HEK293T (cell line): Measurements from ENCODE around the gene SLC25A47.

Source experiments
- CTCF ChIA-PET: fragments of 350-600 bp; formaldehyde crosslinking; extraction: SDS; loops from one replicate; lab custom pipeline; 2021; ENCODE audit warnings: antibody characterized with exemption, inconsistent platforms; lab: Yijun Ruan, JAX
- POLR2A ChIA-PET: fragments of 350-600 bp; formaldehyde crosslinking; extraction: SDS; loops from one replicate; lab custom pipeline; 2020; ENCODE audit warnings: antibody characterized with exemption, inconsistent platforms; lab: Yijun Ruan, JAX
- DNase-seq: peaks from one replicate; pipeline ENCODE4 v3.0.0; 2012; ENCODE audit warnings: mixed read lengths; ENCODE audit errors: extremely low spot score
- ARNT ChIP-seq: fragments of 450-650 bp; IDR thresholded peaks from 2 replicates; pipeline ENCODE4 v1.6.1; 2017; ENCODE audit warnings: mild to moderate bottlenecking
- BHLHE40 ChIP-seq: fragments of 450-650 bp; IDR thresholded peaks from 2 replicates; pipeline ENCODE4 v1.6.1; 2016; ENCODE audit warnings: mild to moderate bottlenecking, moderate library complexity, borderline replicate concordance
- CTBP1 ChIP-seq: fragments of 450-650 bp; IDR thresholded peaks from 2 replicates; pipeline ENCODE4 v1.6.1; 2016; ENCODE audit warnings: borderline replicate concordance
- ELF4 ChIP-seq: fragments of 450-650 bp; IDR thresholded peaks from 2 replicates; pipeline ENCODE4 v1.6.1; 2017; ENCODE audit warnings: antibody characterized with exemption
- FOXA1 ChIP-seq: fragments of 450-650 bp; IDR thresholded peaks from 2 replicates; pipeline ENCODE4 v1.6.1; 2016; ENCODE audit warnings: mild to moderate bottlenecking
- FOXK2 ChIP-seq: fragments of 450-650 bp; IDR thresholded peaks from 2 replicates; pipeline ENCODE4 v1.6.1; 2016; ENCODE audit warnings: mild to moderate bottlenecking
- FOXM1 ChIP-seq: fragments of 450-650 bp; IDR thresholded peaks from 2 replicates; pipeline ENCODE4 v1.6.1; 2017; ENCODE audit warnings: mild to moderate bottlenecking, borderline replicate concordance
- HDGF ChIP-seq: fragments of 450-650 bp; IDR thresholded peaks from 2 replicates; pipeline ENCODE4 v1.6.1; 2017; ENCODE audit warnings: antibody characterized with exemption, borderline replicate concordance
- L3MBTL2 ChIP-seq: fragments of 450-650 bp; conservative IDR thresholded peaks from 2 replicates; pipeline ENCODE4 v1.6.1; 2016; ENCODE audit warnings: mild to moderate bottlenecking
- LEF1 ChIP-seq: fragments of 450-650 bp; IDR thresholded peaks from 2 replicates; pipeline ENCODE4 v1.6.1; 2017; ENCODE audit warnings: mild to moderate bottlenecking, borderline replicate concordance
- NFRKB ChIP-seq: fragments of 450-650 bp; IDR thresholded peaks from 2 replicates; pipeline ENCODE4 v1.6.1; 2016; ENCODE audit warnings: mild to moderate bottlenecking, moderate library complexity
- SP1 ChIP-seq: fragments of 450-650 bp; IDR thresholded peaks from 2 replicates; pipeline ENCODE4 v1.6.1; 2017
- SUZ12 ChIP-seq: fragments of 450-650 bp; IDR thresholded peaks from 2 replicates; pipeline ENCODE4 v1.6.1; 2016; ENCODE audit warnings: mild to moderate bottlenecking
- TARDBP ChIP-seq: fragments of 450-650 bp; IDR thresholded peaks from 2 replicates; pipeline ENCODE4 v1.6.1; 2016
- ZNF384 ChIP-seq: fragments of 450-650 bp; IDR thresholded peaks from 2 replicates; pipeline ENCODE4 v1.6.1; 2016
- TF ChIP-seq, protein P1 (sequence below): fragments of 450-650 bp; IDR thresholded peaks from 2 replicates; pipeline ENCODE4 v1.6.1; 2016

Gene SLC25A47

DNA sequence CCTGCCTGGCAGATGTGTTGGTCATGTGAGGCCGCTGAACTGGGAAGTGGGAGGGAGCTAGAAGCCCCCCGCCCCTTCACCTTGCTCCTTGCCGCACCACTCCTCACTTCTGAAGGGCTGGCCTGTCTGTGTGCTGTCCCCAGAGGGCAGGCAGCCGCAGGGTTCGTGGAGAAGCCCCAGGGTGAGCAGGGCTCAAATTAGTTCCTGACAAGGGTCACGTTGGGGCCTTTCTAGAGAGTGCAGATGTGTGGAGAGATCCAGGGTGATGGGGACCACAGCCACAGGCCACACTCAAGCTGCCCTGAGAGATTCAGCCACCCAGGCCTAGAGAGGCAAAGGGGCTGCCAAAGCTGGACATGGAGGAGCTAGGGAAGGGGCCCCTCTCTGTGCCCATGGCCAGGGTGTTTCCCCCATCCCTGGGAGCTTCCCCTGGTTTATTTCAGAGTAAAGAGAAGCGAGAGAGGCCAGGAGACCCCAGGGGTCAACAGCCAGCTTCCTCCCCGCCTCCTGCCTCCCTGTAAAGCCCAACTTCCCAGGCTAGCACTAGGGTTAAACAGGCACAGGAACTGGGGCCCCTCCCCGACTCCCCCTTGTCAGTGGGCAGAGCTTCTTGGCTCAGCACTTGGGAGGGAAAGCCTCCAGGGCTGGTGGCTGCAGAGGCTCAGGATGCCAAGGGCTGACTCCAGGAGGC, 33.1 kb upstream of the SLC25A47 start:
- ChIA-PET CTCF (interaction anchor here (0.6 kb wide), 1 partner anchor 15 kb away, joined by 3 read pairs; no protein-coding TSS in a partner anchor), POLR2A (interaction anchor here (1.1 kb wide), 2 partner anchors 18 to 85 kb away, joined by 3 to 4 read pairs; a partner anchor contains a TSS)
- DNase-seq: no peak
- TF ChIP-seq BHLHE40 (no peak), CTBP1 (no peak), ZNF384 (no peak), ARNT (no peak), ELF4 (no peak), FOXK2 (no peak), LEF1 (no peak), FOXA1 (no peak), NFRKB (no peak)

DNA sequence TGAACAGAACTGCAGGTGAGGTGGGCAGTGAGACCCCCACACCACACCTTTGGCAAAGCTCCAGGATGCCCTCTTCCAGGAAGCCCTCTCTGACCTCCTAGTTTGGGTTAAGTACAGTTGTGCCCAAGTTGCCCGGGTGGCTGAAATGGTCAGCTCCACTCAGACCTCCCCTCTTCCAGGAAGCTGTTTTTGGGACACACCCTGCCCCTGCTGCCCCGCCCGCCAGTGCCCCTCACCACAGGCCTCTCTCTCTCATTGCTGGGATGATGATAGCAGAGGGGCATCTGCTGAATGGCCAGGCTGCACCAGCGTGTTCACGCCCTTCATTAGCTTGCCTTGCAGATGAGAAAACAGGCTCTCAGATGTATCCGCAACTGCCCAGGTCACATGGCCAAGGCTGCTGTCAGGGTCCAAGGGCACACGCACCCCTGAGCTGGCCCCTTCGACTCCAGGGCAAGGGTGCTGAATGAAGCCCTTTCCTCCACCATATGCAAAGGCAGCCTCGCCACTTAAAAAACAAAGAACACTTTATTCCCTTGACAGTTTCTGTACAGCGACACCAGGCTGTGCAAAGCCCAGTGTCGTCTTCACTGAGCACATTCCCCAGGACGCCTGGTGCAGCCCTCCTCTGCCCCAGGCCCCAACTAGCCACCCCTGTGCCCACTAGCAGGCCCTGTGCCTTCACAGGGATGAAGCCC, 32.4 kb upstream of the SLC25A47 start:
- DNase-seq: no peak
- CTCF ChIA-PET: no interaction called here
- POLR2A ChIA-PET: interaction anchor here (1.1 kb wide), 2 partner anchors 17 to 85 kb away, joined by 3 to 4 read pairs; a partner anchor contains a TSS
- no peak for TF ChIP-seq FOXM1
- no peak for TF ChIP-seq FOXA1
- TF ChIP-seq L3MBTL2: no peak
- TF ChIP-seq ELF4: no peak

- CTCF ChIA-PET: no interaction called here
- POLR2A ChIA-PET: interaction anchor here (1.1 kb wide), 1 partner anchor 84 kb away, joined by 3 read pairs; a partner anchor contains a TSS
These were observed 31.6 kb upstream of the SLC25A47 start for GRCh38 chr14:100291305-100292075.

GRCh38 chr14:100292301-100292775, 30.8 kb upstream of the SLC25A47 start:
- ChIA-PET POLR2A (no interaction called here), CTCF (interaction anchor here (1.4 kb wide), 1 partner anchor 11 kb away, joined by 4 read pairs; no protein-coding TSS in a partner anchor)
- no peak for TF ChIP-seq NFRKB
- no peak for TF ChIP-seq ZNF384
- no peak for TF ChIP-seq FOXK2
- no peak for TF ChIP-seq ELF4
- TF ChIP-seq TARDBP: no peak
- TF ChIP-seq FOXA1: no peak
- TF ChIP-seq HDGF: no peak
- no peak for TF ChIP-seq SUZ12
- TF ChIP-seq CTBP1: no peak
- no peak for TF ChIP-seq BHLHE40
- TF ChIP-seq L3MBTL2: no peak
- TF ChIP-seq SP1: no peak
- no peak for DNase-seq

More at GRCh38 chr14:100291305-100292075, 31.6 kb upstream of the SLC25A47 start:
- TF ChIP-seq ARNT (no peak), FOXK2 (no peak), NFRKB (no peak), BHLHE40 (no peak), SUZ12 (no peak), FOXA1 (no peak), ELF4 (no peak)
- TF ChIP-seq, protein P1, sequence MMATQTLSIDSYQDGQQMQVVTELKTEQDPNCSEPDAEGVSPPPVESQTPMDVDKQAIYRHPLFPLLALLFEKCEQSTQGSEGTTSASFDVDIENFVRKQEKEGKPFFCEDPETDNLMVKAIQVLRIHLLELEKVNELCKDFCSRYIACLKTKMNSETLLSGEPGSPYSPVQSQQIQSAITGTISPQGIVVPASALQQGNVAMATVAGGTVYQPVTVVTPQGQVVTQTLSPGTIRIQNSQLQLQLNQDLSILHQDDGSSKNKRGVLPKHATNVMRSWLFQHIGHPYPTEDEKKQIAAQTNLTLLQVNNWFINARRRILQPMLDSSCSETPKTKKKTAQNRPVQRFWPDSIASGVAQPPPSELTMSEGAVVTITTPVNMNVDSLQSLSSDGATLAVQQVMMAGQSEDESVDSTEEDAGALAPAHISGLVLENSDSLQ: no peak
- no peak for DNase-seq

GRCh38 chr14:100292776-100293461, 30.2 kb upstream of the SLC25A47 start:
- TF ChIP-seq FOXA1 (no peak), FOXM1 (no peak), CTBP1 (no peak), FOXK2 (no peak), ZNF384 (no peak), NFRKB (no peak), TARDBP (no peak), ELF4 (no peak), LEF1 (no peak)
- TF ChIP-seq, protein P1: no peak
- no peak for DNase-seq
- POLR2A ChIA-PET: no interaction called here
- CTCF ChIA-PET: interaction anchor here (1.4 kb wide), 1 partner anchor 10 kb away, joined by 4 read pairs; no protein-coding TSS in a partner anchor
